Activated T-helper 2 cell treated with anti-CD3 and anti-CD28 coated beads, Interferon-gamma antibody, Interleukin-2, Interleukin-4, amounts not matched to agents 10 μg/mL and 5 μg/mL and 100 μg/mL, durations not matched to agents 14 hours and 24 hours and 36 hours (primary cell): Measurements from ENCODE around the gene MPV17L. TPM values are rescaled to one million over a fixed set of nuclear protein-coding genes. Genes with fewer than 3 reads are reported as not detected.
A peak's percentile ranks its signal among the peaks of the same experiment; 100 is the strongest.
"Not testable (repeated sequence)": the region's sequence is repeated elsewhere in the genome, so short reads cannot be mapped to it uniquely, and the experiment has no call there.

Source experiments
- DNase-seq: peaks from one replicate; pipeline ENCODE4 v3.0.0; 2021; ENCODE audit warnings: low spot score
- H3K27ac Mint-ChIP-seq: one replicate; pipeline ENCODE4 v1.8.0; 2021; ENCODE audit warnings: mixed read lengths
- H3K27me3 Mint-ChIP-seq: one replicate; pipeline ENCODE4 v1.8.0; 2021; ENCODE audit warnings: low read depth, mixed read lengths
- H3K36me3 Mint-ChIP-seq: one replicate; pipeline ENCODE4 v1.8.0; 2021; ENCODE audit warnings: low read depth, mixed read lengths
- H3K4me1 Mint-ChIP-seq: one replicate; pipeline ENCODE4 v1.8.0; 2021; ENCODE audit warnings: low read depth, mixed read lengths
- H3K4me3 Mint-ChIP-seq: one replicate; pipeline ENCODE4 v1.8.0; 2021; ENCODE audit warnings: low read depth, mild to moderate bottlenecking, moderate library complexity, mixed read lengths
- H3K9me3 Mint-ChIP-seq: one replicate; pipeline ENCODE4 v1.8.0; 2021; ENCODE audit warnings: mixed read lengths
- intact Hi-C: fragments of 100-400 bp; cut with micrococcal nuclease; formaldehyde crosslinking; loops from one replicate; pipeline ENCODE4 v1.15.1; 2023
- total RNA-seq: library from RNA; stranded (reverse); gene quantifications from 2 replicates; pipeline ENCODE4 v1.2.3, GENCODE V29; 2022

MPV17L gene
- total RNA-seq, 1 donor from 2014 or later = 0.02 TPM

DNA sequence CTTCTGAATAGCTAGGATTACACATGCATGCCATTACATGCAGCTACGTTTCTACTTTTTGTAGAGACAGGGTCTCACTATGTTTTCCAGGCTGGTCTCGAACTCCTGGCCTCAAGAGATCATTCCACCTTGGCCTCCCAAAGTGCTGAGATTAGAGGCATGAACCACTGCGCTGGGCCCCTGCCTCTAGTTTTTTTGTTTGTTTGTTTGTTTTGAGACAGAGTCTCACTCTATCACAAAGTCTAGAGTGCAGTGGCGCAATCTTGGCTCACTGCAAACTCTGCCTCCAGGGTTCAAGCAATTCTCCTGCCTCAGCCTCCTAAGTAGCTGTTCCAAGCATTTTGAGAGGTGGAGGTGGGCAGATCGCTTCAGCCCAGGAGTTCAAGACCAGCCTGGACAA is 26.1 kb downstream of the MPV17L start:
- intact Hi-C loops = loop anchor here (10.0 kb wide), 1 partner anchor 83 kb away; no protein-coding TSS in a partner anchor
- not testable (repeated sequence) for H3K36me3 Mint-ChIP-seq, H3K4me3 Mint-ChIP-seq, H3K27me3 Mint-ChIP-seq, H3K9me3 Mint-ChIP-seq, H3K4me1 Mint-ChIP-seq, DNase-seq, H3K27ac Mint-ChIP-seq

DNA sequence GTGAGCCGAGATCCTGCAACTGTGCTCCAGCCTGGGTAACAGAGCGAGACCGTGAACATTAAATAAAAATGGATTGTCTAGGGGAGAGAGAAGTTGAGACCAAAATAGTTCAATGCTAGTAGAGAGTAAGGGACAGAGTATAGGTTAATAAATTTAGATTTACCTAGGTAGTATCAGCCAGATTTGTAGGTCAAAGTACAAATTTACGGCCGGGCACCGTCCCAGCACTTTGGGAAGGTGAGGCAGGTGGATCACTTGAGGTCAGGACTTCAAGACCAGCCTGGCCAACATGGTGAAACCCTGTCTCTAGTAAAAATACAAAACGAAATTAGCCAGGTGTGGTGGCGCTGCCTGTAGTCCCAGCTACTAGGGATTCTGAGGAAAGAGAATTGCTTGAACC is 26.7 kb downstream of the MPV17L start:
- H3K4me1 Mint-ChIP-seq = no peaks in the 10 kb centered on the region
- peaks cover 7% of the 10 kb centered on the region for H3K27me3 Mint-ChIP-seq
- no peak overlapping the region for H3K27ac Mint-ChIP-seq
- H3K4me3 Mint-ChIP-seq = no peak overlapping the region
- intact Hi-C loops = loop anchor here (10.0 kb wide), 1 partner anchor 83 kb away; no protein-coding TSS in a partner anchor
- DNase-seq = no peak
- no peaks in the 10 kb centered on the region for H3K9me3 Mint-ChIP-seq
- no peaks in the 10 kb centered on the region for H3K36me3 Mint-ChIP-seq

- Mint-ChIP-seq H3K9me3 (no peaks in the 10 kb centered on the region), H3K4me3 (no peak overlapping the region), H3K36me3 (no peaks in the 10 kb centered on the region), H3K4me1 (peaks cover 2% of the 10 kb centered on the region), H3K27me3 (peaks cover 7% of the 10 kb centered on the region), H3K27ac (no peak overlapping the region)
- intact Hi-C loops = loop anchor here (2.0 to 10.0 kb wide), 2 partner anchors 79 to 217 kb away; partner anchors contain the start of gene MARF1
- no peak for DNase-seq
These were observed 30.3 kb downstream of the MPV17L start for GRCh38 chr16:15425861-15426260.

DNA sequence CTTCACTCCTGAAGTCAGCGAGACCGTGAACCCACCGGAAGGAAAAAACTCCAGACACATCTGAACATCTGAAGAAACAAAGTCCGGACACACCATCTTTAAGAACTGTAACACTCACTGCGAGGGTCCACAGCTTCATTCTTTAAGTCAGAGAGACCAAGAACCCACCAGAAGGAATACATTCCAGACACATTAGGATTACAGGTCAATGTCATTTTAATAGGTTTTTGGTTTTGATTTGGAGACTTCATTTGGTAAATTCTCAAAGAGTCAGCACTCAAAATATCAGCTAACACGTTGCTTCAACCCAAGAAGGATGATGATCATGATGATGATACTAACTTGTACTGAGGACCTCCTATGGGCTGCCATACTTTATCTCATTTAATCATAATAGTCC is 31.2 kb downstream of the MPV17L start:
- intact Hi-C loops = loop anchor here (2.0 to 10.0 kb wide), 2 partner anchors 78 to 216 kb away; partner anchors contain the start of gene MARF1
- Mint-ChIP-seq H3K9me3 (no peaks in the 10 kb centered on the region), H3K27ac (no peak overlapping the region), H3K4me1 (peaks cover 2% of the 10 kb centered on the region), H3K36me3 (no peaks in the 10 kb centered on the region), H3K27me3 (peaks cover 6% of the 10 kb centered on the region), H3K4me3 (no peak overlapping the region)
- DNase-seq = no peak

DNA sequence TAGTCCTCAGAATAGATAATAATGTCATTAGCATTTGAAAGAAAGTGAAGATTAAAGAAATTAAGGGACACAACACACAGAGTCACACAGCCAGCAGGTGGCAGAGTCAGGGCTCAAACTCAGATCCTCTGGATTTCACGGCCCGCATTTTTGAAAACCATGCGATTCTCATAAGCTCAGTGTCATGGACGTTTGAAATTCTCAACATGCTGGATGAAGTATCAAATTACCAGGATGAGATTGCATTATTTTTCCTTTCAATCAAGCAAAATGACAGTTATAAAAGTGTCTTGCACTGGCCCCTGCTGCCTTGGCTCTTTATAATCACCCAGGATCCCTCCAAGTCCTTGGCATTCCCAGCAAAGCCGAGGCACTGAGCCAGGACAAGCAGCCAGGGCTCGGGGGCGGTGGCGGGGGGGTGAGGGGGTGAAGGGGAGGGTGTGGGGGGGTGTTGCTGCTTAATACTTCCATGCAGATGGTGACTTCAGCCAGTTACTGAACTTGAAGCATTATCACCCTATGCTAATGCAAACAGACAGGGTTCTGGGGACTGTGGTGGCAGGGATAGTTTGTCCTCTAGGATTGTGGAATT is 32.2 kb downstream of the MPV17L start:
- no peak overlapping the region for H3K27ac Mint-ChIP-seq
- no peaks in the 10 kb centered on the region for H3K9me3 Mint-ChIP-seq
- peak; percentile 12 for DNase-seq
- H3K4me1 Mint-ChIP-seq = peaks cover 2% of the 10 kb centered on the region
- H3K4me3 Mint-ChIP-seq = no peak overlapping the region
- H3K27me3 Mint-ChIP-seq = peaks cover 6% of the 10 kb centered on the region
- H3K36me3 Mint-ChIP-seq = no peaks in the 10 kb centered on the region
- intact Hi-C loops = loop anchor here (2.0 to 10.0 kb wide), 2 partner anchors 77 to 215 kb away; partner anchors contain the start of gene MARF1

DNA sequence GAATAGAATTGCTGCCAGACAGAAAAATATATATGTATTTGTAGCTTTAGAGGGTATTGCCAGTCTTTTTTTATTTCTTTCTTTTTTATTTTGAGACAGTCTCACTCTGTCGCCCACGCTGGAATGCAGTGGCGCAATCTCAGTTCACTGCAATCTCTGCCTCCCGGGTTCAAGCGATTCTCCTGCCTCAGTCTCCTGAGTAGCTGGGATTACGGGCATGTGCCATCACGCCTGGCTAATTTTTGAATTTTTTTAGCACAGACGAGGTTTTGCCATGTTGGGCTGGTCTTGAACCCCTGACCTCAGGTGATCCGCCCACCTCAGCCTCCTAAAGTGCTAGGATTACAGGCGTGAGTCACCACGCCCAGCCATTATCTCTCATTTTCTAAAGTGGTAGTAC is 35.3 kb downstream of the MPV17L start:
- H3K27ac Mint-ChIP-seq, H3K36me3 Mint-ChIP-seq, intact Hi-C loops, H3K9me3 Mint-ChIP-seq, DNase-seq, H3K4me3 Mint-ChIP-seq: not testable (repeated sequence)
- Mint-ChIP-seq H3K4me1 (peaks cover 14% of the 10 kb centered on the region), H3K27me3 (peaks cover 18% of the 10 kb centered on the region)

DNA sequence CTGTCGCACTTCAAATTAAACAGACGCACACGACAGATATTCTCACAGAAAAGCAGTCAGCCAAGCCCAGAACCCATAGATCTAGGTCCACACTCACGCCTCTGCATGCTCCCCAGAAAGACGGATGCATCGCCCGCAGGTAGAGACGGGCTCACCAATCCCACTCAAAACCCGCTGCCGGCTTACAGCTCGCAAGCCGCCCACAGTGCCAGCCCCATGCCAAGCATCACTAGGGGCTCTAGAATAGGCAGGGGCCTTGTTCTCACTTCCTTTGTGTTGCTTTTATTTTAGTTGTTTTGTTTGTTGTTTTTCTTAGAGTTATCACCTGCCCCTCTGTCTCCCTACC is 38.5 kb downstream of the MPV17L start:
- H3K27me3 Mint-ChIP-seq = peaks cover 22% of the 10 kb centered on the region
- no peak overlapping the region for H3K27ac Mint-ChIP-seq
- H3K4me3 Mint-ChIP-seq = peak overlapping the region; percentile 86
- no peaks in the 10 kb centered on the region for H3K9me3 Mint-ChIP-seq
- peaks cover 4% of the 10 kb centered on the region for H3K36me3 Mint-ChIP-seq
- DNase-seq = no peak
- H3K4me1 Mint-ChIP-seq = peaks cover 13% of the 10 kb centered on the region
- intact Hi-C loops = no loop called here

DNA sequence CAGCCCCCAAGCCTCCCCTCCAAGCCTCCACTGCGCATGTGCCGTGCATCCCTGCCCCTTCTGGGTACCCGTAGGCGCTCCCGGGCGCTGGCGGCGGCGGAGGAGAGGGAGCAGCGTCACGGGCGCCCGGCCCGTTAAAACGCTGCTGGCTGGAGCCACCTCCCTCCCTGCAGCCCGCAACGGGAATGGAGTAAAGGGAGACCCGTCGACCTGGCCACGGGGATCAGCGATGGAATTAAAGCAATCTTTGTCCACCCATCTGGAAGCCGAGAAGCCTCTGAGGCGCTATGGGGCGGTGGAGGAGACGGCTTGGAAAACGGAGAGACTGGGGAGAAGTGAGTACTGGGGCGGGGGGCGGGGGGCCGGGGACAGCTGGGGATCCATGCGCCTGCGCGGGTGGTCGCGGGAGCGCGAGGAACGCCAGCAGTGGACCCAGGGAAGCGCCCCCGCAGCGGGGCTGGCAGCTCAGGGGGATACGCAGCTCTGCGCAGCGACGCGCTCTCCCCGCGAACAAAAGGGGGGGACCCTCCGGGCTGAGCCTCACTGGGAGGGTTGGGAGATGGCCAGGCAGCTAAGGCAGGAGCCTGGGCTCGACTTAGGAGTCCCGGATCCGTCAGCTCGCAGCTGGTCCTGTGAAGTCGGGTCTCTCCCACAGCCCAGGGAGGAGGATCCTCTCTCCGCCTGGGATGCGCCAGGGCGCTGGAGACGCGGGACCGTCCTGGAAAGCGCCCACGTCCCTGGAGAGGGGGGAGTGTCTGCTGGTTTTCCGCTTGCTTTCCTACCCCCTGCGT is 39.1 kb downstream of the MPV17L start, which contains the start of gene BMERB1:
Gene BMERB1 (plus strand): TSS at position 164 of the 791 bp plus-strand sequence. CDS start 66 bp downstream, at position 230.
- Mint-ChIP-seq H3K4me1 (peaks cover 18% of the 10 kb centered on the region), H3K27ac (no peak within 1 kb of the TSS), H3K36me3 (peaks cover 4% of the 10 kb centered on the region), H3K4me3 (peak within 1 kb of the TSS; percentile 86), H3K27me3 (peaks cover 22% of the 10 kb centered on the region), H3K9me3 (no peaks in the 10 kb centered on the region)
- intact Hi-C loops = no loop called here
- DNase-seq = peak; percentile 33

DNA sequence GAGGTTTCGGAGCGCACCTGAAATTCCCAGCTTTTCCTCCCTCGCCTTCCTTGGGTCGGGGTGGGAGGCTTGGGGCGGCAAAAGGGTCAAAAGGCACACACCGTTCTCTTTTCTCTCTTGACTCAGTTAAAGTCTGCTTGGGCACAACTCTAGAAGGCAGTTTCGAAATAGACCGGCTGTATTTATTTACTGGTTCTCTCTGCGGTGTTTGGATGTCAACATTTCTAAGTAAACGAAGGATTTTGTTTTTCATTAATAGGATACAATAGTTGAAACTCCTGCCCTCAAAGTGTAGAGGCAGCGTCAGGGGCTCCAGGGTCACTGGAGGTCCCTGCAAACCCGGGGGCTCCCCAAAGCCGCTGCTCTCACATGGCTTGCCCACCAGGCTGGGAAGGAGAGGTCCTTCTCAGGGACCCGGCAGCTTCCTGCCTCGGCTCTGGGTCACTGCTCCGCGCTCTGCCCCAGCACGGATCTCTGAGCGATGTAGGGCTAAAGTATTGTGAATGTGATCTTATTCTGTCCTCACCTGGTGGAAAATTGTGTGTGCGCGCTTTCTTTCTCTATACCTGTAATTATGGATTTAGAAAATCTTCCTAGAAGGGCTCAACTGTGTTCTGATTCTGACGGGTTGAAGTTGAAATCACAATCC is 39.8 kb downstream of the MPV17L start:
- Mint-ChIP-seq H3K27ac (no peak overlapping the region), H3K27me3 (peaks cover 22% of the 10 kb centered on the region), H3K36me3 (peaks cover 4% of the 10 kb centered on the region), H3K9me3 (no peaks in the 10 kb centered on the region), H3K4me1 (peaks cover 22% of the 10 kb centered on the region), H3K4me3 (peak overlapping the region; percentile 86)
- intact Hi-C loops = no loop called here
- no peak for DNase-seq

DNA sequence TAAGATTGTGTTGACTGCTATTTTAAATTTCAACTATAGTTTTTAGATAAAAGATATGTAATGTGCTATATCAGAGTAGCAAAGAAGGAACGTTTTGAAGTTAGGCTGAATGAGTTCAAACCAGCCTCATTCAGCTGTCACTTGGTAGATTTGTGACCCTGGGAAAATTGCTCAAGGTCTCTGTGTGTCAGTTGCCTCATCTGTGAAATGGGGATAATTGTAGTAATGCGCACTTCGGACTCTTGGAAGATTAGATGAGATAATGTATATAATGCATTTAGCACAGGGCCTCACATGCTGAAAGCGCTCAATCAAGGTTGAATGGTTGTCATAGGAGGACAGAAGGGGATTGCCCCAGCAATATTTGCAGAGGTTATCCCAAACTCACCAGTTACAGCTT is 43.5 kb downstream of the MPV17L start:
- H3K9me3 Mint-ChIP-seq = no peaks in the 10 kb centered on the region
- H3K4me3 Mint-ChIP-seq = no peak overlapping the region
- no peak overlapping the region for H3K27ac Mint-ChIP-seq
- intact Hi-C loops = no loop called here
- H3K4me1 Mint-ChIP-seq = peaks cover 25% of the 10 kb centered on the region
- peaks cover 16% of the 10 kb centered on the region for H3K27me3 Mint-ChIP-seq
- peaks cover 4% of the 10 kb centered on the region for H3K36me3 Mint-ChIP-seq
- no peak for DNase-seq

DNA sequence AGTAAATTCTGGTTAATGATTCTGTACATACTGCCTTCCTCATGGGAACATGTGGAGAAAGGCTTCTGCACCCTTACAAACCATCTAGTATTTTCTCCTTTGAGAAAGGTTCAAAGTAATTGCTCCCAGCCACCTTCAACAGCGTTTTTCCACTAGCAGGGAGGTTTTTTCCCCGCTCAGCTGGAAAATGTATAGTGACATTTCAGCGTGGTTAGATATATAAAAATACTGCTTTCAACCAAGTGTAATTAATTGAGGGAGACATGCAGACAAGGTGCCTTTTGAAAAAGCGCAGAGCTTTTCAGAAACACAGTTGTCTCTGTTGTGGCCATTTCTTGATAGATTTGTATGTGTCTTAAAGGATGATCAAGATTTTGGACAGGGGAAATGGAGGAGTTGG is 44.0 kb downstream of the MPV17L start:
- Mint-ChIP-seq H3K4me1 (peaks cover 25% of the 10 kb centered on the region), H3K9me3 (peaks cover 3% of the 10 kb centered on the region), H3K27ac (no peak overlapping the region), H3K27me3 (peaks cover 13% of the 10 kb centered on the region), H3K36me3 (peaks cover 4% of the 10 kb centered on the region), H3K4me3 (no peak overlapping the region)
- intact Hi-C loops = no loop called here
- no peak for DNase-seq

DNA sequence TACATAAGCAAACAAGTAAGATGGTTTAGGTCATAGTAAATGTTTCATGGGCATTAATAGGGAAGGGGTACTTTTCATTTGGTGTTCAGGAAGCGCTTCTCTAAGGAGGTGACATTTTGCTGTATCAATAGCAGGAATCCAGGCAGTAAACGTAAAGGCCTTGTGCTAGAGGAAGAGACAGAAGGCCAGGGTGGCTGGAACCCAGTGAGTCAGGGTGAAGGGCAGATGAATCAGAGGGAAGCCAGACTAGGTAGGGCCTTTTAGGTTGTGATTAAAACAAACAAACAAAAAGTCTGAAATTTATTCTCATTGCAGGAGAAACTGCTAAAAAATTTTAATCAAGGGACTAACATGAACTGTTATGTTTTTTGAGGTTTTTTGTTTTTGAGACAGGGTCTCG is 45.3 kb downstream of the MPV17L start:
- H3K4me1 Mint-ChIP-seq = peaks cover 17% of the 10 kb centered on the region
- H3K36me3 Mint-ChIP-seq = peaks cover under 1% of the 10 kb centered on the region
- intact Hi-C loops = no loop called here

GRCh38 chr16:15442140-15442539 is 46.6 kb downstream of the MPV17L start:
- intact Hi-C loops, H3K27me3 Mint-ChIP-seq, DNase-seq, H3K36me3 Mint-ChIP-seq, H3K27ac Mint-ChIP-seq, H3K4me3 Mint-ChIP-seq: not testable (repeated sequence)
- peaks cover 21% of the 10 kb centered on the region for H3K9me3 Mint-ChIP-seq
- H3K4me1 Mint-ChIP-seq = peaks cover 16% of the 10 kb centered on the region

More for the DNA sequence above, 45.3 kb downstream of the MPV17L start:
- H3K27me3 Mint-ChIP-seq = peaks cover 4% of the 10 kb centered on the region
- no peak for DNase-seq
- H3K27ac Mint-ChIP-seq = peak overlapping the region; percentile 67
- H3K9me3 Mint-ChIP-seq = peaks cover 14% of the 10 kb centered on the region
- H3K4me3 Mint-ChIP-seq = no peak overlapping the region
